Panc1 (cell line): ENCODE data around the gene GFRA1. TPM values are rescaled to one million over a fixed set of nuclear protein-coding genes. Genes with fewer than 3 reads are reported as not detected.

Source experiments
- ATAC-seq: fragments of 200-7000 bp; cut with Tn5 transposase; 2 replicates; pipeline ENCODE4 v1.9.1; 2020; ENCODE audit warnings: mild to moderate bottlenecking, moderate library complexity
- BruUV-seq: library from RNA; stranded (reverse); fragments of 400-500 nt; replicated peaks from 2 replicates; lab custom pipeline; 2021; lab: Mats Ljungman, UMichigan
- CTCF ChIA-PET: fragments of 300-600 bp; sonication (Branson Sonifier 250); formaldehyde crosslinking; loops from one replicate; lab custom pipeline; 2022; ENCODE audit warnings: antibody characterized with exemption; lab: Charles Lee
- POLR2A ChIA-PET: fragments of 300-600 bp; sonication (Branson Sonifier 250); formaldehyde crosslinking; loops from one replicate; lab custom pipeline; 2022; ENCODE audit warnings: antibody characterized with exemption; lab: Charles Lee
- DNase-seq: peaks from one replicate; pipeline ENCODE4 v3.0.0-alpha.2; 2010; ENCODE audit warnings: low read depth, low spot score
- H3K27ac ChIP-seq: 2 replicates; pipeline ENCODE4 v1.5.1; 2011; ENCODE audit warnings: mild to moderate bottlenecking, low read length, inconsistent platforms
- H3K27me3 ChIP-seq: fragments of 200-500 bp; sonication (Bioruptor generic); 2 replicates; pipeline ENCODE4 v1.6.0; 2014; ENCODE audit warnings: low read length, inconsistent platforms; ENCODE audit not compliant: control insufficient read depth, insufficient read depth
- H3K36me3 ChIP-seq: fragments of 200-500 bp; sonication (Bioruptor generic); 2 replicates; pipeline ENCODE4 v1.5.1; 2014; ENCODE audit warnings: inconsistent platforms, mild to moderate bottlenecking, low read length, moderate library complexity; ENCODE audit not compliant: control insufficient read depth, insufficient read depth
- H3K4me1 ChIP-seq: 2 replicates; pipeline ENCODE4 v1.5.1; 2011; ENCODE audit warnings: inconsistent platforms, mild to moderate bottlenecking, low read length, moderate library complexity; ENCODE audit not compliant: control insufficient read depth, insufficient read depth
- H3K4me3 ChIP-seq, 2 experiments: 2 replicates each; pipeline ENCODE4 v1.5.1; 2011 to 2012; ENCODE audit warnings: low read depth in 2 of 2, low read length in 2 of 2, mild to moderate bottlenecking in 2 of 2, inconsistent platforms in 1 of 2, moderate library complexity in 1 of 2
- H3K9me3 ChIP-seq: fragments of 200-500 bp; sonication (Bioruptor generic); 2 replicates; pipeline ENCODE4 v1.5.1; 2014; ENCODE audit warnings: low read depth, mild to moderate bottlenecking, inconsistent platforms, low read length, moderate library complexity; ENCODE audit not compliant: control insufficient read depth, insufficient read depth
- CTCF ChIP-seq: fragments of 450-650 bp; IDR thresholded peaks from 2 replicates; pipeline ENCODE4 v1.5.1; 2017; ENCODE audit warnings: mild to moderate bottlenecking
- POLR2AphosphoS5 ChIP-seq: IDR thresholded peaks from 2 replicates; pipeline ENCODE4 v1.6.1; 2012; ENCODE audit warnings: mild to moderate bottlenecking, low read depth, low read length, moderate library complexity
- SIN3A ChIP-seq: IDR thresholded peaks from 2 replicates; pipeline ENCODE4 v1.6.1; 2012; ENCODE audit warnings: low read depth, mild to moderate bottlenecking, low read length, moderate library complexity, borderline replicate concordance; ENCODE audit not compliant: insufficient read depth
- TCF7L2 ChIP-seq: IDR thresholded peaks from 2 replicates; pipeline ENCODE4 v1.6.1; 2011; ENCODE audit warnings: mild to moderate bottlenecking, low read depth, low read length, inconsistent platforms
- in situ Hi-C: cut with HindIII; loops from 2 replicates; pipeline ENCODE4 v1.10.0; 2016; ENCODE audit warnings: low sequenced_read_pairs, low pct_unique_long_range_greater_than_20kb
- intact Hi-C: fragments of 100-400 bp; cut with micrococcal nuclease; formaldehyde crosslinking; loops from one replicate; pipeline ENCODE4 v1.10.0; 2022; ENCODE audit not compliant: unreplicated experiment
- total RNA-seq: library from RNA; stranded (reverse); gene quantifications from one replicate; pipeline ENCODE4 v1.2.1, GENCODE V29; 2021; ENCODE audit not compliant: unreplicated experiment
- TF ChIP-seq, protein P1 (sequence below), 2 experiments: IDR thresholded peaks; 2 replicates each; pipeline ENCODE4 v1.6.1; 2011 to 2012; ENCODE audit warnings: low read depth in 2 of 2, control low read depth in 1 of 2, low read length in 1 of 2, mild to moderate bottlenecking in 1 of 2, moderate library complexity in 1 of 2; ENCODE audit not compliant: insufficient read depth in 1 of 2

GFRA1 gene
- total RNA-seq, 1 experiment from 2014 or later = 0.10 TPM

- Histone ChIP-seq H3K4me1 (no peaks in the 10 kb centered on the region), H3K9me3 (no peaks in the 10 kb centered on the region), H3K27ac (no peak overlapping the region), H3K27me3 (no peaks in the 10 kb centered on the region), H3K36me3 (no peaks in the 10 kb centered on the region), H3K4me3 (no peak overlapping the region)
- in situ Hi-C loops (no loop called here), intact Hi-C loops (no loop called here)
- BruUV-seq = no TSS peak
- no peak for DNase-seq
- no peak for ATAC-seq
- POLR2A ChIA-PET = no interaction called here
- TF ChIP-seq CTCF (no peak), SIN3A (no peak), POLR2AphosphoS5 (no peak), TCF7L2 (no peak)
- TF ChIP-seq, protein P1, sequence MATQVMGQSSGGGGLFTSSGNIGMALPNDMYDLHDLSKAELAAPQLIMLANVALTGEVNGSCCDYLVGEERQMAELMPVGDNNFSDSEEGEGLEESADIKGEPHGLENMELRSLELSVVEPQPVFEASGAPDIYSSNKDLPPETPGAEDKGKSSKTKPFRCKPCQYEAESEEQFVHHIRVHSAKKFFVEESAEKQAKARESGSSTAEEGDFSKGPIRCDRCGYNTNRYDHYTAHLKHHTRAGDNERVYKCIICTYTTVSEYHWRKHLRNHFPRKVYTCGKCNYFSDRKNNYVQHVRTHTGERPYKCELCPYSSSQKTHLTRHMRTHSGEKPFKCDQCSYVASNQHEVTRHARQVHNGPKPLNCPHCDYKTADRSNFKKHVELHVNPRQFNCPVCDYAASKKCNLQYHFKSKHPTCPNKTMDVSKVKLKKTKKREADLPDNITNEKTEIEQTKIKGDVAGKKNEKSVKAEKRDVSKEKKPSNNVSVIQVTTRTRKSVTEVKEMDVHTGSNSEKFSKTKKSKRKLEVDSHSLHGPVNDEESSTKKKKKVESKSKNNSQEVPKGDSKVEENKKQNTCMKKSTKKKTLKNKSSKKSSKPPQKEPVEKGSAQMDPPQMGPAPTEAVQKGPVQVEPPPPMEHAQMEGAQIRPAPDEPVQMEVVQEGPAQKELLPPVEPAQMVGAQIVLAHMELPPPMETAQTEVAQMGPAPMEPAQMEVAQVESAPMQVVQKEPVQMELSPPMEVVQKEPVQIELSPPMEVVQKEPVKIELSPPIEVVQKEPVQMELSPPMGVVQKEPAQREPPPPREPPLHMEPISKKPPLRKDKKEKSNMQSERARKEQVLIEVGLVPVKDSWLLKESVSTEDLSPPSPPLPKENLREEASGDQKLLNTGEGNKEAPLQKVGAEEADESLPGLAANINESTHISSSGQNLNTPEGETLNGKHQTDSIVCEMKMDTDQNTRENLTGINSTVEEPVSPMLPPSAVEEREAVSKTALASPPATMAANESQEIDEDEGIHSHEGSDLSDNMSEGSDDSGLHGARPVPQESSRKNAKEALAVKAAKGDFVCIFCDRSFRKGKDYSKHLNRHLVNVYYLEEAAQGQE (IDR thresholded peaks at IDR 0.05; ENCODE audit: insufficient read depth in 1 of 2, low read depth in 2 of 2, low read length in 1 of 2) = no peak
- CTCF ChIA-PET = no interaction called here
These were observed 117.8 kb downstream of the GFRA1 start for GRCh38 chr10:116155191-116155590.

DNA sequence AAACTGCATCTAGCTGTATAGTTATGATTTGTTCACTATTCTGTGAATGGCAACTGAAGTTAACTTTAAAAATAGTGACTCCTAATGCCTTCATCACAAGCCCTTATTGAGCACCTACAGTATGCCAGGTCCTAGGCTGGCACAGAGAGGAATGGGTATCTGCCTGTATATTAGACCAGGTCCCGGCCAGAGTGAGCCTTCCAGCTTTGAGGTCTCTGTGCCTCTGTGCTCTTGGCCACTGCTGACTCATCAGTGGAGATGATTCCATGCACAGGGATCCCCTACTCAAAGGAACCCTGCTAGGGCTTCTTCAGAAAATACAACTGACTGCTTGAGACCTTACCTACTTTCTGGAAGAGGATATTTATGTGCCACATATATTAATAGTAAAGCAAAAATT lies 118.4 kb downstream of the GFRA1 start:
- ATAC-seq = no peak
- Histone ChIP-seq H3K9me3 (no peaks in the 10 kb centered on the region), H3K27ac (no peak overlapping the region), H3K4me3 (no peak overlapping the region), H3K36me3 (no peaks in the 10 kb centered on the region), H3K27me3 (no peaks in the 10 kb centered on the region), H3K4me1 (no peaks in the 10 kb centered on the region)
- DNase-seq = no peak
- intact Hi-C loops (no loop called here), in situ Hi-C loops (no loop called here)
- no peak for TF ChIP-seq TCF7L2
- TF ChIP-seq, protein P1 (IDR thresholded peaks at IDR 0.05; ENCODE audit: insufficient read depth in 1 of 2, low read depth in 2 of 2, low read length in 1 of 2) = no peak
- no peak for TF ChIP-seq SIN3A
- TF ChIP-seq POLR2AphosphoS5 = no peak
- no peak for TF ChIP-seq CTCF
- POLR2A ChIA-PET = no interaction called here
- CTCF ChIA-PET = no interaction called here
- BruUV-seq = no TSS peak
